DND-41 (cell line): ENCODE measurements around the gene ATXN2L.

ENCODE experiments used
- ATAC-seq: fragments of 200-7000 bp; cut with Tn5 transposase; 3 replicates; pipeline ENCODE4 v1.9.1; 2021; ENCODE audit warnings: low read depth; ENCODE audit not compliant: insufficient read depth
- DNase-seq: peaks from one replicate; pipeline ENCODE4 v3.0.0-alpha.2; 2020
- H2AFZ ChIP-seq: 2 replicates; pipeline ENCODE4 v1.6.0; 2012; ENCODE audit warnings: low read depth, low read length
- H3K27ac ChIP-seq: 2 replicates; pipeline ENCODE4 v1.5.1; 2012; ENCODE audit warnings: low read length, inconsistent platforms
- H3K27me3 ChIP-seq: fragments of 200-600 bp; sonication (generic); 2 replicates; pipeline ENCODE4 v1.6.0; 2012; ENCODE audit warnings: low read length, mild to moderate bottlenecking, inconsistent platforms; ENCODE audit not compliant: insufficient read depth, poor library complexity
- H3K36me3 ChIP-seq: 2 replicates; pipeline ENCODE4 v1.5.1; 2012; ENCODE audit warnings: low read length, inconsistent platforms; ENCODE audit not compliant: insufficient read depth
- H3K4me1 ChIP-seq: 2 replicates; pipeline ENCODE4 v1.5.1; 2012; ENCODE audit warnings: mild to moderate bottlenecking, low read length; ENCODE audit not compliant: insufficient read depth
- H3K4me2 ChIP-seq: 2 replicates; pipeline ENCODE4 v1.6.0; 2012; ENCODE audit warnings: mild to moderate bottlenecking, moderate library complexity, low read length, inconsistent platforms; ENCODE audit not compliant: insufficient read depth
- H3K4me3 ChIP-seq, 2 experiments: fragments of 200-600 bp in 1 of 2; shearing (Covaris generic) in 1 of 2; 2 replicates each; pipeline ENCODE4 v1.5.1; 2012 to 2016; ENCODE audit warnings: inconsistent platforms in 2 of 2, low read length in 2 of 2, mild to moderate bottlenecking in 2 of 2, low read depth in 1 of 2, moderate library complexity in 1 of 2
- H3K79me2 ChIP-seq: 2 replicates; pipeline ENCODE4 v1.6.0; 2012; ENCODE audit warnings: low read length, inconsistent platforms; ENCODE audit not compliant: insufficient read depth
- H3K9ac ChIP-seq: 2 replicates; pipeline ENCODE4 v1.6.0; 2012; ENCODE audit warnings: low read depth, mild to moderate bottlenecking, inconsistent platforms, low read length, moderate library complexity
- H3K9me3 ChIP-seq: 2 replicates; pipeline ENCODE4 v1.5.1; 2012; ENCODE audit warnings: low read length, moderate library complexity, mild to moderate bottlenecking, inconsistent platforms; ENCODE audit not compliant: insufficient read depth, severe bottlenecking
- H4K20me1 ChIP-seq: 2 replicates; pipeline ENCODE4 v1.6.0; 2012; ENCODE audit warnings: low read length; ENCODE audit not compliant: insufficient read depth
- CTCF ChIP-seq: IDR thresholded peaks from 2 replicates; pipeline ENCODE4 v1.5.1; 2012; ENCODE audit warnings: borderline replicate concordance, low read length, moderate library complexity, mild to moderate bottlenecking; ENCODE audit not compliant: poor library complexity, severe bottlenecking; ENCODE audit errors: extremely low read depth
- EZH2 ChIP-seq: IDR thresholded peaks from 3 replicates; pipeline ENCODE4 v1.6.1; 2012; ENCODE audit warnings: borderline replicate concordance, low read depth, mild to moderate bottlenecking, moderate library complexity, low read length, inconsistent platforms; ENCODE audit not compliant: severe bottlenecking

Gene ATXN2L

GRCh38 chr16:28829747-28830146 is 6.9 kb downstream of the ATXN2L start:
- H3K4me3 ChIP-seq, result no peak overlapping the region
- DNase-seq (no peak), ATAC-seq (no peak)
- no peak overlapping the region for H2AFZ ChIP-seq
- H4K20me1 ChIP-seq, result peaks cover 93% of the 10 kb centered on the region
- no peak overlapping the region for H3K27ac ChIP-seq
- no peak overlapping the region for H3K9ac ChIP-seq
- peaks cover 100% of the 10 kb centered on the region for H3K36me3 ChIP-seq
- H3K4me1 ChIP-seq, result peaks cover 19% of the 10 kb centered on the region
- no peak overlapping the region for H3K4me2 ChIP-seq
- H3K27me3 ChIP-seq, result no peaks in the 10 kb centered on the region
- H3K9me3 ChIP-seq, result no peaks in the 10 kb centered on the region
- TF ChIP-seq EZH2 (no peak), CTCF (no peak)
- peaks cover 85% of the 10 kb centered on the region for H3K79me2 ChIP-seq

- DNase-seq (no peak), ATAC-seq (no peak)
- Histone ChIP-seq H3K9ac (no peak overlapping the region), H3K36me3 (peaks cover 100% of the 10 kb centered on the region), H3K4me1 (peaks cover 11% of the 10 kb centered on the region), H3K27ac (no peak overlapping the region), H3K4me3 (no peak overlapping the region), H3K9me3 (no peaks in the 10 kb centered on the region), H3K27me3 (no peaks in the 10 kb centered on the region), H4K20me1 (peaks cover 93% of the 10 kb centered on the region), H3K4me2 (no peak overlapping the region), H3K79me2 (peaks cover 77% of the 10 kb centered on the region), H2AFZ (no peak overlapping the region)
- no peak for TF ChIP-seq EZH2
- TF ChIP-seq CTCF, result no peak
These were observed 7.7 kb downstream of the ATXN2L start for GRCh38 chr16:28830531-28830930.

GRCh38 chr16:28834349-28834748 is 11.6 kb downstream of the ATXN2L start:
- ATAC-seq (no peak), DNase-seq (no peak)
- H3K27ac ChIP-seq, result no peak overlapping the region
- H3K27me3 ChIP-seq, result no peaks in the 10 kb centered on the region
- TF ChIP-seq EZH2, result no peak
- TF ChIP-seq CTCF, result no peak
- no peak overlapping the region for H2AFZ ChIP-seq
- H3K79me2 ChIP-seq, result peaks cover 39% of the 10 kb centered on the region
- no peak overlapping the region for H3K4me3 ChIP-seq
- H4K20me1 ChIP-seq, result peaks cover 75% of the 10 kb centered on the region
- peaks cover 94% of the 10 kb centered on the region for H3K36me3 ChIP-seq
- no peaks in the 10 kb centered on the region for H3K4me1 ChIP-seq
- H3K9me3 ChIP-seq, result no peaks in the 10 kb centered on the region
- H3K9ac ChIP-seq, result no peak overlapping the region
- H3K4me2 ChIP-seq, result no peak overlapping the region
